GM18505 (cell line): ENCODE measurements around the gene PTGER4.
"Not testable (repeated sequence)": the region's sequence is repeated elsewhere in the genome, so short reads cannot be mapped to it uniquely, and the experiment has no call there.

ENCODE experiments used
- ATAC-seq: cut with Tn5 transposase; IDR thresholded peaks from one replicate; pipeline ENCODE4 v1.9.1; 2021; ENCODE audit not compliant: unreplicated experiment
- POLR2A ChIP-seq: IDR thresholded peaks from 4 replicates; pipeline ENCODE4 v1.6.1; 2011; ENCODE audit warnings: borderline replicate concordance; ENCODE audit not compliant: insufficient read depth, insufficient read length; ENCODE audit errors: extremely low read depth

PTGER4 gene

DNA sequence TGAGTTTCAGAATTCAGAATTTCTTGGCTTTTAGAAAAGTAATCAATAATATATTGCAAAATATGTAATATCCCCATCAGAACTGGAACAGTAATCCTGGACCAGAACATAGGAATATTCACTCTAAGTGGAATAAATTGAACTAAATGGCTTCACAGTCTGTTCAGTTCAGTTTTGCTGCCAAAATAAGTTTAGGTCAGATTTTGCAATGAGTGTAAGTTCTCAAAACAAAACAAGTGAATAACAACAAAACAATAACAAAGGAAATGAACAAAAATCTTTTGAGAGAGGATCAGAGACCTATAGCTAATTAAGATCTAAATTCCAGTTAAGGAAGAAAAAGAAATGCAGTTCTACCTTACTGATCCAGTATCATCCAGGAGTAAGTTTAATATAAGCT lies 9.3 kb downstream of the PTGER4 start:
- TF ChIP-seq POLR2A: no peak
- ATAC-seq: no peak

DNA sequence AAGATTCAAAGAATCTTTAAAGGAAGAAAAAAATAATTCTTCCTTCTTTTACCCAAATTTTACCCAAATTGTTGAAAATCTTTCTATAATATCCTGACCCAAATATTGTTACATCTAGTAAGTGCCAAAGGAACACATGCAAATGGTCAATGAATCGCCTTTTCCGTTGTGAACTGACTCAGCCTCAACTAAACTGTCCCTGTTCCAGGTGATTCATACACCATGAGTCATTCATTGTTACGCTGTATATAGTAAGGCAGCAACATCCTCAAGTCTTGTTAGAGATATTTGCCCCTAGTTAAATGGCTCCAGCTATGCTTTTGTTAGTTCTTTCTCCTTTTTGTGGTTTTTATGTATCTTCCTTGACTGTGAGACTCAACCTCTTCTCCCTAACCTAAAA lies 9.7 kb downstream of the PTGER4 start:
- ATAC-seq: peak; percentile 52
- no peak for TF ChIP-seq POLR2A

DNA sequence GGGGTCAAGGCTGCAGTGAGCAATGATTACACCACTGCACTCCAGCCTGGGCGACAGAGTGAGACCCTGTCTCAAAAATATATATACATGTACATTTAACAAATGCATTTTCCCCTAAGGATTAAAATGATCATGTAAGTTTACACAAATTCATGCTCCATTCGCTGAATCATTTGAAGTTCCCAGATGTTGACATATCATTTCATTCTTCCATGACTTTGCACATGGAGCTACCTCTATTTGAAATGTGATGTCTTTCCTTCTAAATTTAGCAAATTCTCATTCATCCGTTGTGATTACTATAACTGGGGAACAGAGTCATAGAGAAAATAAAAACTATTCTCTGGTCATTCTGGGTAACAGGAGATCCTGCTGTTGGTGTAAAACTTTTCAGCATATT lies 10.6 kb downstream of the PTGER4 start:
- TF ChIP-seq POLR2A: no peak
- ATAC-seq: no peak

DNA sequence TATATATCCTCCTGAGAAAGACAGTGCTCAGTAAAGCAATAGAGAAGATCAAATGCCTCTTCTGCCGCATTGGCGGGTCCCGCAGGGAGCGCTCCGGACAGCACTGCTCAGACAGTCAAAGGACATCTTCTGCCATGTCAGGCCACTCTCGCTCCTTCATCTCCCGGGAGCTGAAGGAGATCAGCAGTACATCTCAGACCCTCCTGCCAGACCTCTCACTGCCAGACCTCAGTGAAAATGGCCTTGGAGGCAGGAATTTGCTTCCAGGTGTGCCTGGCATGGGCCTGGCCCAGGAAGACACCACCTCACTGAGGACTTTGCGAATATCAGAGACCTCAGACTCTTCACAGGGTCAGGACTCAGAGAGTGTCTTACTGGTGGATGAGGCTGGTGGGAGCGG lies 12.2 kb downstream of the PTGER4 start:
- no peak for TF ChIP-seq POLR2A
- ATAC-seq: no peak

DNA sequence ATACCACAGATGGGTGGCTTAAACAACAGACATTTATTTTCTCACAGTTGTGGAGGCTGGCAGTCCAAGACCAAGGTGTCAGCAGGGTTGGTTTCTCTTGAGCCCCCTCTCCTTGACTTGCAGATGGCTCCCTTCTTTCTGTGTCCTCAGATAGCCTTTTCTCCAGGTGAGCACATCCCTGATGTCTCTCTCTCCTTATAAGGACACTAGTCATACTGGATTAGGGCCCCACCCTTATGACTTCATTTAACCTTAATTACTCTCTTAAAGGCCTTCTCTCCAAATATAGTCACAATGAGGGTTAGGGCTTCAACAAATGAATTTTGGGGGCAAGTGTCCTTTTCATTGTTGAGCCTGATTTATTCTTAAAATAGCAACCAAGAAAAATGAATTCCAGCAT lies 14.7 kb downstream of the PTGER4 start:
- no peak for TF ChIP-seq POLR2A
- ATAC-seq: no peak

DNA sequence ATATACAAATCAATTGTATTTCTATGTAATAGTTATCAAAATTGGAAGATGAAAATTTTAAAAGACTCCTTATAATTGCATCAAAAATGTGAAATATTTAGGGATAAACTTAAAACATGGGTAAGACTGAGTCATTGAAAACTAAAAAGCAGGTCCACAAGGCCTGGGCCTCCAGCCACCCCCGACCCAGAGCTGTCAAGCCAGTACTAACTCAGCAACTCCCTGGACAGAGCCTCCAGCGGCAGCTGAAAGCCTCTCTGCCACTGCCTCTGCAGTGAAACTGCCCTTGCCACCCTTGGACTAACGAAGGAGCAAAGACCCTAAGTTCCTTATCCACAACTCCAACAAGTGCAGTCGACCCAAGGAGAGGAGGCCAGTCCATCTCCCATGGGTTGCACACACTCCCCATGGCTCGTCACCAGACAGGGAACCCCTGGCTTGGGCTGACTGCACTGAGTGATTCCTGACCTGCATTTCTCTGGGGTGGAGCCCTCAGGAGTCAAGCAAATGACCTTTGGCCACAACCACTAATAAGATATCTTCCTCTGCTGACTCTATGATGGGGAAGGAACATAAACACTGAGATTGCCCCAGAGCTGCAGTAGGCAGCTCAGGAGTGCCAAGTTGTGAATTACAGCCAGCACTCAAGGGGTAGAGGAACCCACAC lies 20.5 kb downstream of the PTGER4 start:
- no peak for ATAC-seq
- TF ChIP-seq POLR2A: no peak

DNA sequence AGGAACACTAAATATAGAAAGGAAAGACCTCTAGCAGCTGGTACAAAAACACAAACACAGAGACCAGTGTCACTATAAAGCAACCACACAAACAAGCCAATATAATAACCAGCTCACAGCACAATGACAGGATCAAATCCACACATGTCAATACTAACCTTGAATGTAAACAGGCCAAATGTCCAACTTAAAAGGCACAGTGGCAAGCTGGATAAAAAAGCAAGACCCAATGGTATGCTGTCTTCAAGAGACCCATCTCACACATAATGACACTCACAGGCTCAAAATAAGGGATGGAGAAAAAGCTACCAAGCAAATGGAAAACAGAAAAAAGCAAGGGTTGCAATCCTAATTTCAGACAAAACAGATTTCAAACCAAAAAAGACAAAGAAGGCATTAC lies 22.3 kb downstream of the PTGER4 start:
- ATAC-seq: not testable (repeated sequence)

DNA sequence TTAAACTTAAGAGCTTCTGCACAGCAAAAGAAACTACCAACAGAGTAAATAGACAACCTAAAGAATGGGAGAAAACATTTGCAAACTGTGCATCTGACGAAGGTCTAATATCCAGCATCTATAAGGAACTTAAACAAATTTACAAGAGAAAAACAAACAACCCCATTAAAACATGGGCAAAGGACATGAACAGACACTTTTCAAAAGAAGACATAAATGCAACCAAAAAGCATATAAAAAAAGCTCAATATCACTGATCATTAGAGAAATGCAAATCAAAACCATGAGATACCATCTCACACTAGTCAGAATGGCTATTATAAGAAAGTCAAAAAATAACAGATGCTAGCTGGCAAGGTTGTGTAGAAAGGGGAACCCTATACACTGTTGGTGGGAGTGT lies 25.8 kb downstream of the PTGER4 start:
- not testable (repeated sequence) for ATAC-seq

DNA sequence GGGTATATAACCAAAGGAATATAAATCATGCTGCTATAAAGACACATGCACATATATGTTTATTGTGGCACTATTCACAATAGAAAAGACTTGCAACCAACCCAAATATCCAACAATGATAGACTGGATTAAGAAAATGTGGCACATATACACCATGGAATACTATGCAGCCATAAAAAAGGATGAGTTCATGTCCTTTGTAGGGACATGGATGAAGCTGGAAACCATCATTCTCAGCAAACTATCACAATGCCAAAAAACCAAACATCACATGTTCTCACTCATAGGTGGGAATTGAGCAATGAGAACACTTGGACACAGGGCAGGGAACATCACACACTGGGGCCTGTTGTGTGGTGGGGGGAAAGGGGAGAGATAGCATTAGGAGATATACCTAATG lies 30.9 kb downstream of the PTGER4 start:
- ATAC-seq: not testable (repeated sequence)

DNA sequence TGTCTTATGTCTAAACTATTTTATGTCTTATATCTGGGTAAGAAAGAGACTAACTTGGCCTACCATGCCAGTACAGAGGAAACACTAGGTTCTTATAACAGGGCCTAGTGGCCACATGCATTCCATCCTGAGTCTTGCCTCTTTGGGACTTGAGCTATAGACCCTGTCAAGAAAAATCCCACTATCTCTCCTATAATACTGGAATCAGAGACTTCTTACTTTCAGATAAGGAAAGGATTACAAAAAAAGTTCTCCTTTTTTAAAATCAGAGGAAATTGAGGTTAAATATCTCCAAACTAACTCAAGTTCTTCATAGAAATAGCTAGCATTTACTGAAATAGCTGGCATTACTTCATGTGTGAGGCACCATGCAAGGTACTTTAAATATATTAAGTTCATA lies 34.3 kb downstream of the PTGER4 start:
- TF ChIP-seq POLR2A: no peak
- ATAC-seq: no peak

DNA sequence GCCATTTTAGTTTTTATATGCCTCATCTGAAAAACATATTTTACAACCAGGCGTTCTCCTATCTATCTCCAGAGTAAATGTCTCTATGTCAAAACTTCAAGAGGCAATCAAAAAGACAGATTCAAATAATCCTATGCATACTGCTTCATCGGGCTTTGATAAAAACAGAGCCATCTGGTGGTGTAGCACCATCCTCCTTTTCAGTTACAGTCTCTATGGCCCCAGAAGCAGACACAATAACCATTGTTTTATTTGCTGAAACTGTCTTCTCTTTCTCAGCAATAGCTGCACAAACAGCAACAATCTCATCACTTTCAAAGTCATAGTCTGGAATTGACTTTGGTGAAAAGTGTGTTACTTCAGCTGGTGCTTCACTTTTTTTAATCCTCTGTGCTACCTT lies 36.3 kb downstream of the PTGER4 start:
- ATAC-seq: no peak

DNA sequence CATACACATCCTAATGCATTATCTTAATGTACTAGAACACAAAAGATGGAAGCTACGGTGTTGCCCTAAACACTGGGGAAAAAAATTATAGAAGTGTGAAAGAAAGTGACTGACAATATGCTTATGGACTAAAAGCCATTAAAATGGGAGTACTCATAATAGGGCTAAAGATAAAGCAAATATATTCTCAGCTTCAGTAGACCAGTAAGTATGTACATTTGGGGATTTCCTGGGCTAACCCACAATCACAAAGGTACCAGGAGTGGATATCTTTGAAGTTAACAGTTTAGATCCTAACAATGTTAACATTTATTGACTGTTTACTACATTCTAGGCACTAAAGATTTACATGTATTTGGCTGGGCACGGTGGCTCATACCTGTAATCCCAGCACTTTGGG lies 36.9 kb downstream of the PTGER4 start:
- no peak for TF ChIP-seq POLR2A
- ATAC-seq: no peak

More for the DNA sequence above, 36.3 kb downstream of the PTGER4 start:
- TF ChIP-seq POLR2A: no peak

DNA sequence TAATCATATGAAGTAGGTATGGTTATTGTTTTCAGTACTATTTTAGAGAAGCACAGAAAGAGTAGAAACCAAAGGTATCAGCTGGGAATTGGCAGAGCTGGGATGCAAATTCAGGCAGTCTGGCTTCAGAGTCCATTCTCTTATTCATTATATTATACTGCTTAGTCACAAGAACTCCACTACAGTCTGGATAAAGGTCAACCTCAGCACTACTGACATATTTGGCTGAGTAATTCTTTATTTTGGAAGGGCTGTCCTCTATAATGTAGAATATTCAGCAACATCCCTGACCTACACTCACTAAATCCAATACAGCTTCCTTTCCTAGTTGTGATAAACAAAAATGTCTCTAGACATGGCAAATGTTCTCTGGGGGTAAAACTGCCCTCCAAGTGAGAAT lies 37.6 kb downstream of the PTGER4 start:
- no peak for ATAC-seq
- no peak for TF ChIP-seq POLR2A

DNA sequence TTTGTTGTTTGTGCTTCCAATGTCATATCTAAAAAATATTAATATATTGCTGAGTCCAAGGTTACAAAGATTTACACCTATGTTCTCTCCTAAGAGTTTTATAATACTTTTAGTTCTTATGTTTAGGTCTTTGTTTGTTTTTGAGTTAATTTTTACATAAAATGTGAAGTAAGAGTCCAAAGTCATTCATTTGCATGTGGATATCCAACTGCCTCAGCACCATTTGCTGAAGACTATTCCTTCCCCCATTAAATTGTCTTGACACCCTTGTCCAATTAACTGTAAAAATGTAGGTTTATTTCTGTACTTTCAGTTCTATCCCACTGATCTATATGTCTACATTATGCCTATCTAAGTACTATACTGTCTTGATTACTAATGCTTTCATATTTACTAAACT lies 40.4 kb downstream of the PTGER4 start:
- no peak for ATAC-seq
- TF ChIP-seq POLR2A: no peak

DNA sequence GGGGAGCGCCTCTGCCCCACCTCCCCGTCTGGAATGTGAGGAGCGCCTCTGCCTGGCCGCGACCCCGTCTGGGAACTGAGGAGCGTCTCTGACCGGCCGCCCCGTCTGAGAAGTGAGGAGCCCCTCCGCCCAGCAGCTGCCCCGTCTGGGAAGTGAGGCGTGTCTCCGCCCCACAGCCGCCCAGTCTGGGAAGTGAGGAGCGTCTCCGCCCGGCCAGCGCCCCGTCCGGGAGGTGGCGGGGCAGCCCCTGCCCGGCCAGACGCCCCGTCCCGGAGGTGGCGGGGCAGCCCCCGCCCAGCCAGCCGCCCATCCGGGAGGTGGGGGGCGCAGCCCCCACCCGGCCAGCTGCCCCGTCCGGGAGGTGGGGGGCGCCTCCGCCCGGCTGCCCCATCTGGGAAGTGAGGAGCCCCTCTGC lies 42.8 kb downstream of the PTGER4 start:
- ATAC-seq: not testable (repeated sequence)
